Nephron (organoid): ENCODE results near the gene FXYD6.

Experiments used
- H3K27ac Mint-ChIP-seq, 3 experiments: 2 replicates each; pipeline ENCODE4 v1.8.0; 2020; ENCODE audit warnings: mixed read lengths in 3 of 3, mild to moderate bottlenecking in 2 of 3, moderate library complexity in 1 of 3
- H3K27me3 Mint-ChIP-seq: 2 replicates; pipeline ENCODE4 v1.8.0; 2021; ENCODE audit warnings: low read depth, mild to moderate bottlenecking, moderate library complexity, mixed read lengths
- H3K36me3 Mint-ChIP-seq: 2 replicates; pipeline ENCODE4 v1.8.0; 2020; ENCODE audit warnings: low read depth, mixed read lengths
- H3K4me1 Mint-ChIP-seq: 2 replicates; pipeline ENCODE4 v1.8.0; 2020; ENCODE audit warnings: mixed read lengths
- H3K4me3 Mint-ChIP-seq, 3 experiments: 2 replicates each; pipeline ENCODE4 v1.8.0; 2020; ENCODE audit warnings: mild to moderate bottlenecking in 3 of 3, mixed read lengths in 3 of 3, moderate library complexity in 2 of 3
- H3K9me3 Mint-ChIP-seq: 2 replicates; pipeline ENCODE4 v1.8.0; 2020; ENCODE audit warnings: mixed read lengths
- CTCF ChIP-seq, 3 experiments: fragments of 200-600 bp; sonication (generic); IDR thresholded peaks; one replicate each; pipeline ENCODE4 v1.5.0; 2021; ENCODE audit warnings: antibody characterized with exemption in 3 of 3; ENCODE audit not compliant: unreplicated experiment in 3 of 3

FXYD6 gene

GRCh38 chr11:117906126-117906525 is 29.7 kb upstream of the FXYD6 start:
- H3K27me3 Mint-ChIP-seq, result peaks cover 7% of the 10 kb centered on the region
- no peak overlapping the region for H3K4me3 Mint-ChIP-seq
- no peak overlapping the region for H3K27ac Mint-ChIP-seq
- no peaks in the 10 kb centered on the region for H3K9me3 Mint-ChIP-seq
- TF ChIP-seq CTCF (IDR thresholded peaks at IDR 0.05; ENCODE audit: unreplicated experiment in 3 of 3), result no peak
- peaks cover 16% of the 10 kb centered on the region for H3K4me1 Mint-ChIP-seq
- H3K36me3 Mint-ChIP-seq, result no peaks in the 10 kb centered on the region

GRCh38 chr11:117905524-117905923 is 29.1 kb upstream of the FXYD6 start:
- Mint-ChIP-seq H3K9me3 (no peaks in the 10 kb centered on the region), H3K4me1 (peaks cover 12% of the 10 kb centered on the region), H3K27me3 (peaks cover 7% of the 10 kb centered on the region), H3K36me3 (no peaks in the 10 kb centered on the region), H3K27ac (no peak overlapping the region), H3K4me3 (no peak overlapping the region)
- TF ChIP-seq CTCF (IDR thresholded peaks at IDR 0.05; ENCODE audit: unreplicated experiment in 3 of 3), result no peak

- Mint-ChIP-seq H3K27me3 (peaks cover 15% of the 10 kb centered on the region), H3K36me3 (no peaks in the 10 kb centered on the region), H3K27ac (no peak overlapping the region), H3K9me3 (no peaks in the 10 kb centered on the region), H3K4me3 (no peak overlapping the region), H3K4me1 (peaks cover 12% of the 10 kb centered on the region)
- no peak for TF ChIP-seq CTCF (IDR thresholded peaks at IDR 0.05; ENCODE audit: unreplicated experiment in 3 of 3)
Measured at GRCh38 chr11:117903505-117904382, 27.3 kb upstream of the FXYD6 start.

- Mint-ChIP-seq H3K27ac (no peak overlapping the region), H3K9me3 (no peaks in the 10 kb centered on the region), H3K36me3 (no peaks in the 10 kb centered on the region), H3K4me1 (no peaks in the 10 kb centered on the region), H3K4me3 (no peak overlapping the region), H3K27me3 (peaks cover 18% of the 10 kb centered on the region)
- no peak for TF ChIP-seq CTCF (IDR thresholded peaks at IDR 0.05; ENCODE audit: unreplicated experiment in 3 of 3)
Measured at GRCh38 chr11:117902001-117902845, 25.8 kb upstream of the FXYD6 start.

- Mint-ChIP-seq H3K36me3 (no peaks in the 10 kb centered on the region), H3K4me1 (no peaks in the 10 kb centered on the region), H3K27me3 (peaks cover 17% of the 10 kb centered on the region), H3K4me3 (no peak overlapping the region), H3K9me3 (no peaks in the 10 kb centered on the region), H3K27ac (no peak overlapping the region)
- TF ChIP-seq CTCF (IDR thresholded peaks at IDR 0.05; ENCODE audit: unreplicated experiment in 3 of 3), result no peak
Measured at GRCh38 chr11:117901601-117902000, 25.1 kb upstream of the FXYD6 start.
